Measurements from ENCODE around the gene GFY. TPM values are rescaled to one million over a fixed set of nuclear protein-coding genes. Genes with fewer than 3 reads are reported as not detected.

The GFY gene
- total RNA-seq, 1 donor from 2014 or later: 0.14 TPM

DNA sequence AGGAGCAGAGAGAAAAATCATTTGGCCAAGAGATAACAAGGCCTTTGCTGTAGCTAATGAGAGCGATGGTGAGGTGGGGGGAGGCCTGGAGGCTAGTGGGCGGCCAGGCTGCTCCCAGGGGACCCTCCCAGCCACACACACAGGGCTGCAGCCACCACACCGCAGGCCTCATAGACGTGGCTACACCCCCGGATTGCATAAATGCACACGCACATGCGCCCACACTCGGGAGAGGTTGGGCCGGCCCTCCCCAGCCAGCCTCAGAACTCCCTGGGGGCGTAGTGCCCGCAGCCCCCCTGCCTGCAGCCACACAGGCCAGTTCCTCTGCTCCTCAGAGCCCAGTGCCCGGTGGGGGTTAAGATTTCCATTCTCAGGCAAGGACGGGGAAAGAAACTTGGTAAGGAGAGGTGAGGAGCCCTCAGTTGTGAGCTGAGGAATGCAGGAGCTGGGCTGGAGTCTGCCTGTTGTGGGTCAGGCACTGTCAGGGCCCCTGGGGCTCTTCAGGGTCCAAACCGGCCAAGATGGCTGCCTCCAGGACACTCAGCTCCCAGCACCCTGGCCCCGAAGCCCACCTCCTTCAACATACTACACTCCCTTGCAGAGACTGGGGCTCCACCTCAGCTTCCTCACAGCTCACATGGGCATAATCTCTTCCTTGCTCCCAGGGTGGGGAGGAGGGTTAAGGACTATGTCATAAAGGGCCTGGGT, 9.9 kb upstream of the GFY start:
- TF ChIP-seq CTCF (IDR thresholded peaks at IDR 0.05; ENCODE audit: borderline replicate concordance): no peak
- Histone ChIP-seq H3K27me3 (ENCODE audit: low read depth) (peaks cover 82% of the 10 kb centered on the region), H3K9me3 (replicated peaks) (no peaks in the 10 kb centered on the region), H3K4me3 (no peak overlapping the region), H3K27ac (replicated peaks) (no peak overlapping the region), H3K4me1 (no peaks in the 10 kb centered on the region), H3K36me3 (no peaks in the 10 kb centered on the region)
- DNase-seq: no peak
- intact Hi-C loops (cut with micrococcal nuclease): no loop called here

GRCh38 chr19:49415810-49416200, 9.4 kb upstream of the GFY start:
- Histone ChIP-seq H3K4me3 (no peak overlapping the region), H3K9me3 (replicated peaks) (no peaks in the 10 kb centered on the region), H3K27ac (replicated peaks) (no peak overlapping the region), H3K36me3 (no peaks in the 10 kb centered on the region), H3K27me3 (ENCODE audit: low read depth) (peaks cover 85% of the 10 kb centered on the region), H3K4me1 (peaks cover 3% of the 10 kb centered on the region)
- intact Hi-C loops (cut with micrococcal nuclease): no loop called here
- no peak for DNase-seq
- TF ChIP-seq CTCF (IDR thresholded peaks at IDR 0.05; ENCODE audit: borderline replicate concordance): no peak

GRCh38 chr19:49417088-49417487, 8.1 kb upstream of the GFY start:
- no peak for TF ChIP-seq CTCF (IDR thresholded peaks at IDR 0.05; ENCODE audit: borderline replicate concordance)
- no peak for DNase-seq
- Histone ChIP-seq H3K27me3 (ENCODE audit: low read depth) (peaks cover 95% of the 10 kb centered on the region), H3K9me3 (replicated peaks) (no peaks in the 10 kb centered on the region), H3K27ac (replicated peaks) (no peak overlapping the region), H3K36me3 (no peaks in the 10 kb centered on the region), H3K4me3 (no peak overlapping the region), H3K4me1 (peaks cover 16% of the 10 kb centered on the region)
- intact Hi-C loops (cut with micrococcal nuclease): no loop called here

GRCh38 chr19:49418511-49418910, 6.7 kb upstream of the GFY start:
- Histone ChIP-seq H3K4me3 (no peak overlapping the region), H3K4me1 (peaks cover 30% of the 10 kb centered on the region), H3K27me3 (ENCODE audit: low read depth) (peaks cover 100% of the 10 kb centered on the region), H3K36me3 (no peaks in the 10 kb centered on the region), H3K27ac (replicated peaks) (no peak overlapping the region), H3K9me3 (replicated peaks) (no peaks in the 10 kb centered on the region)
- no peak for DNase-seq
- intact Hi-C loops (cut with micrococcal nuclease): no loop called here
- TF ChIP-seq CTCF (IDR thresholded peaks at IDR 0.05; ENCODE audit: borderline replicate concordance): no peak

GRCh38 chr19:49419173-49419572, 6.0 kb upstream of the GFY start:
- intact Hi-C loops (cut with micrococcal nuclease): no loop called here
- H3K4me1 ChIP-seq: peaks cover 35% of the 10 kb centered on the region
- H3K27ac ChIP-seq (replicated peaks): no peak overlapping the region
- TF ChIP-seq CTCF (IDR thresholded peaks at IDR 0.05; ENCODE audit: borderline replicate concordance): no peak
- no peak for DNase-seq
- H3K4me3 ChIP-seq: no peak overlapping the region
- no peaks in the 10 kb centered on the region for H3K9me3 ChIP-seq (replicated peaks)
- no peaks in the 10 kb centered on the region for H3K36me3 ChIP-seq
- peaks cover 100% of the 10 kb centered on the region for H3K27me3 ChIP-seq (ENCODE audit: low read depth)

Measured in left ventricle myocardium inferior (tissue), 1 donor.